Stimulated activated CD8-positive, alpha-beta memory T cell treated with anti-CD3 and anti-CD28 coated beads, Interleukin-7, amount 100 ng/mL, for 24 hours (primary cell): ENCODE results near the gene TIMM8A.
"Not testable (repeated sequence)": the region's sequence is repeated elsewhere in the genome, so short reads cannot be mapped to it uniquely, and the experiment has no call there.

Experiments
- DNase-seq: peaks from one replicate; pipeline ENCODE4 v3.0.0-alpha.2; 2020; ENCODE audit warnings: low read depth

The TIMM8A gene

GRCh38 chrX:101359966-101360365, 11.4 kb upstream of the TIMM8A start:
- DNase-seq: no peak

GRCh38 chrX:101357166-101357795, 8.7 kb upstream of the TIMM8A start:
- no peak for DNase-seq

- DNase-seq: no peak
Measured at GRCh38 chrX:101349193-101349562, 636 bp upstream of the TIMM8A start.

GRCh38 chrX:101347859-101348451, 587 bp downstream of the TIMM8A start:
- DNase-seq: no peak

GRCh38 chrX:101337776-101338271, 10.7 kb downstream of the TIMM8A start:
- DNase-seq: no peak

GRCh38 chrX:101334310-101334709, 14.2 kb downstream of the TIMM8A start:
- not testable (repeated sequence) for DNase-seq

- DNase-seq: not testable (repeated sequence)
Measured at GRCh38 chrX:101326600-101326999, 21.9 kb downstream of the TIMM8A start.

GRCh38 chrX:101303790-101304189, 44.8 kb downstream of the TIMM8A start:
- no peak for DNase-seq
